Measurements from ENCODE around the gene PRICKLE1.
"Not testable (repeated sequence)": the region's sequence is repeated elsewhere in the genome, so short reads cannot be mapped to it uniquely, and the experiment has no call there.

GRCh38 chr12:42541308-42541707 lies 48.2 kb downstream of the PRICKLE1 start:
- not testable (repeated sequence) for TF ChIP-seq CTCF (conservative IDR thresholded peaks at IDR 0.05); EZH2 (IDR thresholded peaks at IDR 0.05; ENCODE audit: low read depth)

Data from PC-9 (cell line).